Testis (tissue), 3 donors: ENCODE data around the gene SMIM29. TPM values are rescaled to one million over a fixed set of nuclear protein-coding genes. Genes with fewer than 3 reads are reported as not detected.

Source experiments
- DNase-seq: peaks from one replicate; pipeline ENCODE4 v3.0.0-alpha.2; 2019
- H3K27ac ChIP-seq, 2 donors: fragments of 200-600 bp; sonication (generic); one replicate each; pipeline ENCODE4 v1.5.1; 2019
- H3K27me3 ChIP-seq: fragments of 200-600 bp; sonication (generic); one replicate; pipeline ENCODE4 v1.5.1; 2019
- H3K36me3 ChIP-seq: fragments of 200-600 bp; sonication (generic); one replicate; pipeline ENCODE4 v1.5.1; 2017; ENCODE audit warnings: low read depth; ENCODE audit errors: missing control alignments
- H3K4me1 ChIP-seq: fragments of 200-600 bp; sonication (generic); one replicate; pipeline ENCODE4 v1.5.1; 2019
- H3K4me3 ChIP-seq, 2 donors: fragments of 200-600 bp; sonication (generic); one replicate each; pipeline ENCODE4 v1.5.1; 2017 to 2019
- H3K9me3 ChIP-seq: fragments of 200-600 bp; sonication (generic); one replicate; pipeline ENCODE4 v1.5.1; 2017
- CTCF ChIP-seq, 3 experiments: fragments of 450-650 bp in 2 of 3; fragments of 200-600 bp in 1 of 3; sonication (generic) in 1 of 3; IDR thresholded peaks; one replicate each; pipeline ENCODE4 v1.5.1; 2016 to 2019; ENCODE audit warnings: antibody characterized with exemption in 3 of 3, mild to moderate bottlenecking in 2 of 3, moderate library complexity in 1 of 3
- POLR2A ChIP-seq: fragments of 450-650 bp; IDR thresholded peaks from one replicate; pipeline ENCODE4 v1.6.1; 2017; ENCODE audit warnings: antibody characterized with exemption, mild to moderate bottlenecking, moderate library complexity
- WGBS, 2 donors: methylation state at CpG; one replicate each; pipeline ENCODE4 v1.1.5; 2018; 5-methylcytosine and 5-hydroxymethylcytosine counted together
- intact Hi-C: fragments of 100-400 bp; cut with DNase I; formaldehyde crosslinking; loops from one replicate; pipeline ENCODE4 v1.15.1; 2023; ENCODE audit warnings: low total_unique reads
- polyA plus RNA-seq: library from polyadenylated mRNA; stranded (reverse); fragments of 350-450 nt; fragmentation: Illumina TruSeq; extraction: RNeasy Lipid Tissue Mini Kit (QIAGEN cat#74804); gene quantifications from one replicate; pipeline ENCODE4 v1.2.3, GENCODE V29; 2014; ENCODE audit warnings: low read depth, low replicate concordance; ENCODE audit not compliant: insufficient read depth
- total RNA-seq, 2 donors: library from RNA; depleted of rRNA; stranded (reverse); fragments of >200 nt; gene quantifications; one replicate each; pipeline ENCODE4 v1.2.3, GENCODE V29; 2016

Gene SMIM29
- total and polyA plus RNA-seq, 3 donors from 2014 or later = 19.3 to 35.8 (median 27.6) TPM

- Histone ChIP-seq H3K27me3 (no peaks in the 10 kb centered on the region), H3K36me3 (no peaks in the 10 kb centered on the region), H3K27ac (peak overlapping the region; percentile 78 to 86), H3K4me1 (peaks cover 7% of the 10 kb centered on the region), H3K9me3 (no peaks in the 10 kb centered on the region), H3K4me3 (peak overlapping the region; percentile 80 to 85)
- TF ChIP-seq POLR2A = no peak
- TF ChIP-seq CTCF (IDR thresholded peaks at IDR 0.05) = no peak
- intact Hi-C loops = loop anchor here (10.0 kb wide), 1 partner anchor 165 kb away; no protein-coding TSS in a partner anchor
- DNase-seq = no peak
- WGBS, 2 donors = 26 to 32% methylated on average over 17 to 18 of the region's 18 CpGs
Measured at GRCh38 chr6:34249469-34250261, 859 bp upstream of the SMIM29 start.

GRCh38 chr6:34248198-34248726 lies 544 bp downstream of the SMIM29 start:
- no peaks in the 10 kb centered on the region for H3K9me3 ChIP-seq
- H3K4me3 ChIP-seq = peak overlapping the region; percentile 80 to 85
- DNase-seq = peak; percentile 79
- H3K27me3 ChIP-seq = no peaks in the 10 kb centered on the region
- 13 to 18% methylated on average over 8 to 16 of the region's 17 CpGs for WGBS, 2 donors
- H3K4me1 ChIP-seq = peaks cover 11% of the 10 kb centered on the region
- H3K27ac ChIP-seq = peak overlapping the region; percentile 82 to 86
- TF ChIP-seq POLR2A (no peak), CTCF (IDR thresholded peaks at IDR 0.05) (no peak)
- no peaks in the 10 kb centered on the region for H3K36me3 ChIP-seq
- intact Hi-C loops = loop anchor here (10.0 kb wide), 1 partner anchor 167 kb away; no protein-coding TSS in a partner anchor

- 82 to 90% methylated on average over 3 to 6 of the region's 6 CpGs for WGBS, 2 donors
- no peak for DNase-seq
Measured at GRCh38 chr6:34247481-34248197, 1.2 kb downstream of the SMIM29 start.

More at GRCh38 chr6:34247481-34248197, 1.2 kb downstream of the SMIM29 start:
- Histone ChIP-seq H3K9me3 (no peaks in the 10 kb centered on the region), H3K36me3 (no peaks in the 10 kb centered on the region), H3K4me1 (peaks cover 11% of the 10 kb centered on the region), H3K4me3 (no peak overlapping the region), H3K27ac (peak overlapping the region in 1 of 2 donors; percentile 86), H3K27me3 (no peaks in the 10 kb centered on the region)
- no peak for TF ChIP-seq CTCF (IDR thresholded peaks at IDR 0.05)
- TF ChIP-seq POLR2A = no peak
- intact Hi-C loops = loop anchor here (10.0 kb wide), 1 partner anchor 167 kb away; no protein-coding TSS in a partner anchor
